ENCODE results near the gene NTN5.
"Not testable (repeated sequence)": the region's sequence is repeated elsewhere in the genome, so short reads cannot be mapped to it uniquely, and the experiment has no call there.

Gene NTN5

DNA sequence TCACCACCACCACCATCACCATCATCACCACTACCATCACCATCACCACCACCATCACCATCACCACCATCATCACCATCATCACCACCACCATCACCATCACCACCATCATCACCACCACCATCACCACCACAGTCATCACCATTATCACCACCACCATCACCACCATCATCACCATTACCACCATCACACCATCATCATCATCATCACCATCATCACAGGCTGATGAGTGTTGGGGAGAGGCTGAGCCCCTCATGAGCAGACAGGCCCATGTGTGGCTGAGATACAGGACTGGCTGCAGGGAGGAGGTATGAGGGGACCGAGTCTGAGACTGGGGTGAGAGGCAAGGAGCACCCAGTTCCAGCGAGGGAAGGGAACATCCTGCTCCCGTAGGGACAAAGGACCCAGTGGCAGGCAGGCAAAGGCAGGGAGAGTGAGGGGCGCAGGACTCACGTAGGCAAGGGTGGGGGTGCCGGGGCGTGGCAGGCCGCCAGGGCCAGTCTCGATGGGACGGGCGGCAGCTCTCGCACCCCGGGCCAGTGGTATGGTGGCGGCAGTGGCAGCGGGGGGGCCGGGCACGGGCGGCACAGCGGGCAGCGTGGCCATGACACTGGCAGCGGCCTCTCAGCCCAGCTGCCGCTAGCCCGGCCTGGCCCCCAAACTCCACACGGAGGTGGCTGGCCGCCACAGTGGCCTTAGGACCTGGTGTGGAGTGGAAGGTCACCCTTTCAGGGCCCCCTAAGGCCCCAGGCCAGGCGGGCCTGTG is 2.7 kb downstream of the NTN5 start:
- DNase-seq (ENCODE audit: low spot score) = no peak

DNA sequence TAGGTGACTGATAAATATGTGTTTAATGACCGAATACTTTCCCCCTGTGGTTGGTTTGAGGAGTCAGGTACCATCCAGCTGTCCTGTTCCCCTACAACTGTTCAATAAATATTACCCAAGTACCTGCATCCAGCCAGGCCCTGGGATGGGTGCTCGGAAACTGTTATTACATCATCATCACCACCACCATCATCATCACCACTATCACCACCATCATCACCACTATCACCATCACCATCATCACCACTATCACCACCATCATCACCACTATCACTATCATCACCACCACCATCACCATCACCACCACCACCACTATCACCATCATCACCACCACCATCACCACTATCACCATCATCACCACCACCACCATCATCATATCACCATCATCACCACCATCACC is 4.1 kb downstream of the NTN5 start:
- DNase-seq (ENCODE audit: low spot score) = no peak

DNA sequence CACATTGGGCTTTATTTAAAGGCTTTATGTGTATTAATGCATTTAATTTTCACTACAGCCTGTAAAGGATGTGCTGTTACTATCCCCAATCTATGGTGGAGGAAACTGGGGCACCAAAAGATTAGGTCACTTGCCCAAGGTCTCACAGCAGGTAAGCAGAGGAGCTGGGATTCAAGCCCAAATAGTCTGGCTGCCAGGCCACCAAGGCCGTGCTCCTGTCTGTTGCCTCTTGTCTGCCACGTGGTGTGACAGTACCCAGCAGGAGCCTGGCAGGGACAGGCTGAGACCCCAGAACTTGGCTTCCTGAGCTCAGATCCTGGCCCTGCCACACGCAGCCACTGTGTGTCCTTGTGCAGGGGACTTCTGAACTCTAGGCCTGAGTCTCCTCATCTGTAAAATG is 4.5 kb downstream of the NTN5 start:
- no peak for DNase-seq (ENCODE audit: low spot score)

DNA sequence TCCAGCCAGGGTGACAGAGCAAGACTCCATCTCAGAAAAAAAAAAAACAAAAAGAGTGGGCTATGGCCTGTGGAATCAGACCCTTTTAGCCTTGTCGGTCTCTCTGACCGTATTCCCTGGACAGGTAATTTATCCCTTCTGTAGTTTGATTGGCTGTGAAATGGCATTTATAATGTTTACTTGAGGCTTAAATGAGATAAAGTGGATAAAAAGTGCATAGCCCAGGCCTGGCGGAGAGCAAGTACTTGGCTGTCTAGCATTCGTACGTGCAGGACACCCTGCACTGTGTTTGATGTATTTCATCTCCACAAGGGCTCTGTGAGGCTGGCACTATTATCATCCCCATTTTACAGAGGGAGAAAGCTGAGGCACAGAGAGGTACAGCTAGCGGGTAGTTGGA is 7.0 kb downstream of the NTN5 start:
- DNase-seq (ENCODE audit: low spot score) = no peak

DNA sequence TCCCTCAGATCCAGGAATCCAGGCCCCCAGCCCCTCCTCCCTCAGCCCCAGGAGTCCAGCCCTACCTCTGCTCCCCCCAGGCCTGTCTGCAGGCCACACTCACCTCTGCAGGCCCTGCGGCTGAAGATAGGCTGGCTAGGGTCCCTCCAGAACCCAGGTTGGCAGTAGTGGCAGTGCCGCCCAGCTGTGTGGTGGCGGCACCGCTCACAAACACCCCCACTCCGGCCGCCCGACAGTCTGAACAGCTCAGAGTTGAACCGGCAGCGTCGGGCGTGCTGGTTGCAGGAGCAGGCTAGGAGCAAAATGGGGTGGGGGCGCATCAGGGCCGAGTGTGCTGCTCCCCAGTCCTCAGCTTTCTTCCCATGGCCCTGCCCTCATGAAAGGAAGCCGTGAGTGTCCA is 8.3 kb downstream of the NTN5 start:
- no peak for DNase-seq (ENCODE audit: low spot score)

DNA sequence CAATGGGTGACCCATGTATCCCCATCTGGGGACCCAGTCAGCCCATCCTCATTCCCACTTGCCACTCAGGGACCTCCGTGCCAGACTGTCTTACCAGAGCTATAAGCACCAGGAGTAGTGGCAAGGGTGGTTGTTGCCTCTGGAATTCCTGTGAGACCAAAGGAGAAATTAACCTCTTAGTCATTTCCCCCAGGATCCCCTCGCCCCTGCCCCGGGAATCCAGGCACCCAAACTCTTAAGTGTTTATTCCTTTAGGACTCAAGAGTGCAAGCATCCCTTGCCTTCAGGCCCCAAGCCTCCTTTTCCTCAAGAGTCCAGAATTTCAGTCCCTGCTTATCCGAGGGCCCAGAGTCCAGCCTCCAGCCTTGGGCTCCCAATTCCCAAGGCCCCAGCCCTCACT is 9.2 kb downstream of the NTN5 start:
- no peak for DNase-seq (ENCODE audit: low spot score)

DNA sequence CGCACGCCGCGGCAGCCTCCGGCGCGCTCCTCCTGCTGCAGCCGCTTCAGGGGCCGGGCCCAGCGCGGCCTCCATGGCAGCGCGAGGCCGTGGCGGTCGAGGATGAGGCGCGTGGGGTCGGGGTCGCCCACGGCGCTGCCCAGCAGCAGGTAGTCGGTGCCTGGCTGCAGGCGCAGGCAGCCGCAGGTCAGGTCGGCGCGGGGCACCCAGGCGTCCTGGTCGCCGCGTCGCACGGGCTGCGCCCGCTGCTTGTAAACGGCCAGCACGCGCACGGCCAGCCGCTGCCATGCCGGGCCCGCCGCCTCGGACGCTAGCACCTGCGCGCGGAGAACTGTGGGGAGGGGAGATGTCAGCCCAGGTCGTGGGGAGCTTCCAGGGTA is 11.1 kb downstream of the NTN5 start:
- DNase-seq (ENCODE audit: low spot score) = no peak

DNA sequence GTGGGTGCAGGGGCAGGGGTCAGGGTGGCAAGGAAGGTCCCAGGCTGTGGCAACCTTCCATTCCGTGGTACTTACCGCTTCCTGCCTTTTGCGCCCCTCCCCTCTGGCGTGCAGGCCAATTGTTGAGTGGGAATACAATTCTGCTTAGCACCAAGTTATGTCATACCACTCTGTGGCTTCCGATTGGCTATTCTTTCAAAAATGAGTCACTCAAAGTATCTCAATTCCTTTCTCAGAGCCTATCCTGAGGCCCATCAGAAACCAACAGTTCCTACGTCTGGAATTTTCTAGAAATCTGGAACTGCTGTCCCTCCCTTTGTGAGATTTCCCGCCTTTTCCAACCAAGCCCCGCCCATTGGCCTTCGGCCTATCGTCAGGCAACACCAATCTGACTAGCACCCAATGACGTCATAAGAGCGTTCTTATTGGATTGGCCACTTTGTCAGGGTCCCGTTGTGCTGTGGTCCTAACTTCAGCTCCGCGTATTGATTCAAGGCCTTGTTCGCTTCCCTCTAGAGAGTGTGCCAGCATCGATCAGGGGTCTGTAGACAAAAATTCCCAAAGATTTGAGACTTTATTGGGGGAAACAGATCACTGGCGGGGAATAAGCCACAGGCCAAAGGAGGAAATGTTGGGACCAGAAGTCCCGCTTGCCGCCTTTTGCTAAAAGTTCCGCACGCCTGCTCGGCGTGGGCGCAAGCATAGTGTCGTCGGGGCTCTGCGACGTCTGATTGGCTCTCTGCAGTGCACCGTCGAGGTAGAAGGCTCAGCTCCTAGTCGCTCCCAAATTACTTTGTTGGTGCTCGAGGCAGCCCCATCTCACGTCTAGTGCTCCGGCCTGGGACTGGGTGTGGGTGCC is 11.7 kb downstream of the NTN5 start:
- DNase-seq (ENCODE audit: low spot score) = peak; percentile 90

DNA sequence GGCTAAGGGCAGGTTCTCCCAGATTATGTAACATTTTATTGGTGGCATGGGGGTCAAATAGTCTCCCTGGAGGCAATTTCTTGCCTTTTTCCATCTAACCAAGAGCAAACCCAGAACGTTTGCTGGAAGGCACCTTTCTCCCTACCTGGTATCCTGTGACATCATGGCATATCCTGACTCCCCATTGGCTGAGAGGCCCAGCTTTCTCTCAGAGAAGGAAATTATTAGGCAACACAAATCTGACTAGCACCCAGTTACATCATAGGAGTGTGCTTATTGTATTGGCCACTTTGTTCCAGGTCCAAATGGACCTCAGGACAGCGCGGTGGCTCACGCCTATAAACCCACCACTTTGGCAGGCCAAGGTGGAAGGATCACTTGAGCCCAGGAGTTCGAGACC is 13.0 kb downstream of the NTN5 start:
- DNase-seq (ENCODE audit: low spot score) = peak; percentile 27

DNA sequence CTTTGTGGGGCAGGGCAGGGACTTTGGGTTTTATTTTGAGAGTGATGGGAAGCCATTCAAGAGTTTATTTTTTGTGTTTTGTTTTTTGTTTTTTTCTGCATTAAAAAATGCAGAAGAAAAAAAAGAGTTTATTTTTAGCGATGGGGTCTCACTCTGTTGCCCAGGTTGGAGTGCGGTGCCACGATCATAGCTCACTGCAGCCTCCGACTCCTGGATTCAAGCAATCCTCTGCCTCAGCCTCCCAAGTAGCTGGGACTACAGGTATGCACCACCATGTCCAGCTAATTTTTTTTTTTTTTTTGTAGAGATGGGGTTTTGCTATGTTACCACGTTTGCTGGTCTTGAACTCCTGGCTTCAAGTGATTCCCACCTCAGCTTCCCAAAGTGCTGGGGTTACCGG is 14.3 kb downstream of the NTN5 start:
- no peak for DNase-seq (ENCODE audit: low spot score)

DNA sequence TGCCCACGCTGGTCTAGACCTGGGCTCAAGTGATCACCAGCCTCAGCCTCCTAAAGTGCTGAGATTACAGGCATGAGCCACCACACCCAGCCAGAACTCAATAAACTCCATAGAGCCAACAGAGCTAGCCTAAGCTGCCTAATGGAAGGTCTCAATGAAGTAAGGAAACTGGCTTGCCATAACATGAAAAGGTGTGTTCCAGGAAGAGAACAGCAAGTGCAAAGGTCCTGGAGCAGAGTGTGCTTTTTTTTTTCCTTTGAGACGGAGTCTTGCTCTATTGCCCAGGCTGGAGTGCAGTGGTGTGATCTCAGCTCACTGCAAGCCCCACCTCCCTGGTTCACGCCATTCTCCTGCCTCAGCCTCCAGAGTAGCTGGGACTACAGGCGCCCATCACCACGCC is 15.0 kb downstream of the NTN5 start:
- not testable (repeated sequence) for DNase-seq (ENCODE audit: low spot score)

DNA sequence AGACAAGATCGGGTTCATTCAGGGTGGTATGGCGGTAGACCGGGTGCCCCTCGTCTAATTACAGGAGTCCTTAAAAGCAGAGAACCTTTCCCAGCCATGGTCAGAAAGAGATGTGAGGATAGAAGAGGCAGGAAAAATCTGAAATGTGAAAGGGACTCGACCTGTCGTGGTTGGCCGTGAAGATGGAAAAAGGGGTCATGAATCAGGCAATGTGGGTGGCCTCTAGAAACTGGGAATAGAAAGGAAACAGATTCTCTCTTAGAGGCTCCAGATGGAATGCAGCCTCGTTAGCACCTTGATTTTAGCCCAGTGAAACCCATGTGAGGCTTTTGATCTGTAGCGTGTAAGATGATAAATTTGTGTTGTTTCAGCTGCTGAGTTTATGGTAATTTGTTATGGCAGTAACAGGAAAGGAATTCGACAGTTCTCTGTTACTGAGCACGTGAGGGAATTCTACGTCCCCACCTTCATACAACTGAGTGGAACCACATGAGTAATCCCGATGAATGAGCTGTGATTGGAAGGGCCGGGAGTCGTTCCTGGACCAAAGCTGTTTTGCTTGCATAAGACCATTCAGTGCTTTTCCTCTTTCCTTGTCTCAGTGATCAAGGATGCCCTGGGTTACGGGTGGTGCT is 15.9 kb downstream of the NTN5 start:
- DNase-seq (ENCODE audit: low spot score) = peak; percentile 86

DNA sequence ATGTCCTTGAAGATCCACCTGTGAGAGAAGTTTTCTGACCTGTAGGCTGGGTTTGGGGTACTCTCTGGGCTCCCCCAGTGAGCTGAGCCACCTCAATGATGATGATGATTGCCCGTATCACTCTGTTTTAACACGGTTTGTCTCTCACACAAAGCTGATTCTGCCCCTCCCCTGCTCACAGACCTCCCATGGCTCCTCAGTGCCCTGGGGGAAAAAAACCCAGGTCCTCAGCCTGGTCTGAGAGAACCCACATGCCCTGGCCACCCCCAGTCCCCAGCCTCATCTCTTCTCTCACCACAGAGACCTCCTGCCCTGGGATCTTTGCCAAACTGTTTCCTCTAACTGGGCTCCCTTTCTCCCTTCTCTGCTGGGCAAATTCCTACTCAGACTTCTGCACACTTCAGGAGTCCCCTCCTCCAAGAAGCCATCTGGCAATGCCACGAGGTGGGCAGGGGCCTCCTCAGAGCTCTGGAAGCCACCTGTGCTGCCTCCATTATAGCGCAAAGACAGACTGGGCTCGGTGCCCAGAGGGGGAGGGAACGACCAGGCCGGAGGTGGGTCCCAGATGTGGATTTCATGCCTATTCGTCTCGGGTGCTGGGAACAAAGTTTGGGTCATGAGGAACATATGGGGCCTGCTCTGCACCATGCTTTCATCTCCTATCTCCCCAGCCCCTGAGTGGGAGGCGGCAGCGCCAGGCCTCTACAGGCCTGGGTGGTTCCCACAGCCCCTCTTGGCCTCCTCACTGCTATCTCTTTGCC is 18.3 kb downstream of the NTN5 start:
- DNase-seq (ENCODE audit: low spot score) = no peak

DNA sequence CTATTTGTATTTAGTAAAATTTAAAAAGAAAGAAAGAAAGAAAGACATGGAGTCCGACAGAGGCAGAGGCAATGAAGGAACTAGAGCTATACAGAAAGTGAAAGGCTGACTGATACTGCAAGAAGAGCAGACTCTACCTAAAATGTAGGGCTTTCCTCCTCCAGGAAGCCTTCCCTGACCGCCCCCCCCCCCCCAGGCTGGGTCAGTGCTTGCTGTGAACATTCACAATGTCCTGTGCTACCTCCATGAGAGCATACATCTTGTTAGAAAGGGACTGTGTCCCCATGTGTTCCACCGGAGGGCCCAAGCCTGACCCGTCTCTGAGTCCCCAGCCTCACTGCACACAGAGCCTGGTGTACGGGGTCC is 21.2 kb downstream of the NTN5 start:
- DNase-seq (ENCODE audit: low spot score) = no peak

DNA sequence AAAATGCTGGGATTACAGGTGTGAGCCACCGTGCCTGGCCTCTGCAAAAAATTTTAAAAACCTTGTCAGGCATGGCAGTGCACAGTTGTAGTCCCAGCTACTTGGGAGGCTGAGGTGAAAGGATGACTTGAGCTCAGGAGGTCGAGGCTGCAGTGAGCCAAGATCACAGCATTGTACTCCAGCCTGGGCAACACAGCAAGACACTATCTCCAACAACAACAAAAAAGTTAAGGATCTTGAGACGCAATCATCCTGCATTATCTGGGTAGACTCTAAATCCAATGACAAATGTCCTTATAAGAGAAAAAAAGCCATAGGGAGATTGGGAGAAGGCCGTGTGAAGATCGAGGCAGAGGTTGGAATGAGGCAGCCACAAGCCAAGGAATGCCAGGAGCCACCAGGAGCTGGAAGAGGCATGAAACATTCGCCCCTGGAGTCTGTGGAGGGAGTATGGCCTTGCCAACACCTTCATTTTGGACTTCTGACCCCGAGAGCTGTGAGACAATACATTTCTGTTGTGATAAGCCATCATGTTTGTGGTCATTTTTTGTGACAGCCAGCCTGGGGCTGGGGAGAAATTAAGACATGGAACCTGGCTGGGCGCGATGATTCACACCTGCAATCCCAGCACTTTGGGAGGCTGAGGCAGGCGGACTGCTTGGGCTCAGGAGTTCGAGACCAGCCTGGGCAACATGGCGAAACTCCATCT is 21.7 kb downstream of the NTN5 start:
- no peak for DNase-seq (ENCODE audit: low spot score)

DNA sequence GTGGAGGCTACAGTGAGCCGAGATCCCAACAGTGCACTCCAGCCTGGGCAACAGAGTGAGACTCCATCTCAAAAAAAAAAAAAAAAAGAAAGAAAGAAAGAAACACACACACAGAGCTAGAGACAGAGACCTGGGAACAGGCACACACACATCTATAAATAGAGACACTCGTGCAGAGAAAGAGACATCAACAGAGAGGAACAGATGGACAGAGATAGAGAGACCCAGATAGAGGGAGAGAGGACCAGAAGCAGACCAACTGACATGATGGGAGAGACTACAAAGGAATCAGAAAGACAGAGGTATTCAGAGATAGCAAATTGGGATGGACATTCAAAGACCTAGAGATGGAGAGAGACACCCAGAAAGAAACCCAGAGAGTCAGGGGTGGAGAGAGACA is 24.7 kb downstream of the NTN5 start:
- no peak for DNase-seq (ENCODE audit: low spot score)

DNA sequence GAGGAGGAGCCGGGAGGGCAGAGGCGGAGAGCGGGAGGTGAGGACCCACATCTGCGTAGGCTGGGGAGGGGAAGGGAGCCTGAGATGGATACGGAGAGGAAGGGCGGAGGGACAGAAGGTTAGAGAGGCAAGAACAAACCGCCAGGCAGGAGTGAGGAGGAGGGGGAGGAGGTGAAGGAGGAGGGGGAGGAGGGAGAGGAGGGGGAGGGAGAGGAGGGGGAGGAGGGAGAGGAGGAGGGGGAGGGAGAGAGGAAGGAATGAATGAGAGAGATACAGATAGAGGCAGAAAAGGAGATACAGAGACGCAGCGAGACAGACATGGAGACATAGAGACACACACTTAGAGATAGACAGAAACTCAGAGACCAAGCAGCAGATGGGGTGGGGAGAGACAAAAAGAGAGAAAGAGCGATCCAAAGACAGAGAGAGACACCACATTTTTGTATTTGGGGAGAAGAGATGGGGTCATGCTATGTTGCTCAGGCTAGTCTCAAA is 26.0 kb downstream of the NTN5 start:
- DNase-seq (ENCODE audit: low spot score) = no peak

DNA sequence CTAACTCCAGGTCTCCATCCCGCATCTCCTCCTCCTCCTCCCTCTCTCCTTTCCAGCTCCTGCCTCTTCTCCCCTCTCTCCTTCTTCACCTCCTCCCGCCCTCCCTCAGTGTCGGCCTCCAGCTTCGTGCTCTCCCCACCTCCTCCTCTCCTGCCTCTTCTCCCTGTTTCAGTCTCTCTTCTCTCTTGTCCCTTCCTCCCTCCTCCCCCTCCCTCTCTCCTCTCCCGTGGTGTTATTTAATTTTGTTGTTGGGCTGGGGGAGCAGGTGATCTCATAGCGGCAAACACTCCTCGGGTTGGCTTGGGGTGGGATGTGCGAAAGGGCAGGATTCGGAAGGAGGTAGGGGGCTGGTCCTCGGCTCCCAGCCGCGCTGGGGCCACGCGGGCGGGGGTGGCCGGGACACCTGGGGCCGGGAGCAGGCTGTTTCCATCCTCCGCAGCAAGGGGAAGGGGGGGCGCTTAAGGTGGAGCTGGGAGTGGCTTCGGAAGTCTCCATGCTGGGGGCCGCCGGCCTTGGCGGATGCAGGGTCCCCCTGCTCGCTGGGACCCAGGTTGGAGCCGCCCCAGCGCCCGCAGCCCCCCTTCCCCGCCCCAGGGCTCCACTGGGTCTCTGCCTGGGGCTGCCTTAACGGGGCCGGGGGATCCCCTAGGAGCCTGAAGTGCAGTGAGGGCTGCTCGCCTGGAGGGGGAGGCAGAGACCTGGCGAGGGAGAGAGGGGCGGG is 26.7 kb downstream of the NTN5 start, which contains the start of gene CA11:
CA11 (minus strand) TSS at position 187 of the 721 bp plus-strand sequence. CDS start 555 bp downstream, outside the sequence.
- peak; percentile 82 for DNase-seq (ENCODE audit: low spot score)

DNA sequence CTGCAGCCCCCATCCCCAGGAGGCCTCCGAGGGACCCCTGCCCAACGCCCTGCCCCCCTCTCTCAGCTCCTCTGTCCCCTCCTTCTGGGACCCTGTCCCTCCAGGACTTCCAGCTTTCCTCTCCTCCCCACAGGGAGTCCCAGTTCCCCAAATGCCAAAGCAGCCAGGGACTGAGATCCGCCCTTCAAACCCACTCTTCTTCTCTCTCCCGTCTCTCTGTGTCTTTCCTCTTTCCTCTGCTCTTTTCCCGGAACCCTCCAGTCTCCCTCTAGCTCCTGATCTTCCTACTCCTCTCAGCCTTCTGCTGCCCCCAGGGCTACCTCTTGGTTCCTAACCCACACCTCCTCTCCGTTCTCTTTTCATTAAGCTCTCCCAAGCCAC is 27.2 kb downstream of the NTN5 start:
- DNase-seq (ENCODE audit: low spot score) = no peak

DNA sequence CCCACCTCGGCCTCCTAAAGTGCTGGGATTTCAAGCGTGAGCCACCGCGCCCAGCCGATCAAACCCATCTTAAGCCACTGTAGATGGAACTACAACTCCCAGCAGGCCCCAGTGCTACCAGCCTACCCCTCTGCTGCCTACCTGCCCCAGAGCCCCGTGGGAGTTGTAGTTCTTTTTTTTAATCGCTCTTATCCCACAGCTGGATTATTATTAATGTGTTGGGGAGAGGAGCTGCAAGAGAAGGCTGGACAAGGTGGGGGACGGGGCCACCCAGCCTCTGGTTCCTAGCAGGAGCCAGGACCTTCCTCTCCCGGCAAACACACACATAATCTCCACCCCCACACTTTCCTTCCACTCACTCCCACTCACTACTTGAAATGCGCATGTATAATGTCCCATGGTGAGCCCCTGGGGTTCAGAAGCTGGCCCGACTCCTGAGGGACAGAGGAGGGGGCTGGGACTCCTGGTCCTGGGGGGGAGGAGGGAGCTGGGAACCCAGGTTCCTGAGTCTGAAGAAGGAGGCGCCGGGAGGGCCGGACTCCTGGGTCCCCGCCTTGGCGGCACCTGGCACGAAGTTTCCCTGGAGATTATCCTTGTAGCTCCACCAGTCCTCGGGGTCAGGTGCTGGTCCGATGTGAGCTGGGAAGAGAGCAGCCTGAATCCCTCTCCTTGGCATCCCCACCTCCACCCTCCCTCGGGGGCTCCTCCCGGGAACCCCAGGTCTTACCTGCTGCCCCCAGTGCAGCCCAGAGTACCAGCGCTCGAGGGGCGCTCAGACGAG is 27.8 kb downstream of the NTN5 start:
- DNase-seq (ENCODE audit: low spot score) = peak; percentile 66

Measured in kidney tubule cell (primary cell).